Stimulated activated CD8-positive, alpha-beta memory T cell treated with anti-CD3 and anti-CD28 coated beads, Interleukin-4, amount 100 ng/mL, for 48 hours (primary cell): ENCODE results near the gene GASK1B.

Experiments used
- DNase-seq: peaks from one replicate; pipeline ENCODE4 v3.0.0-alpha.2; 2020

The GASK1B gene

DNA sequence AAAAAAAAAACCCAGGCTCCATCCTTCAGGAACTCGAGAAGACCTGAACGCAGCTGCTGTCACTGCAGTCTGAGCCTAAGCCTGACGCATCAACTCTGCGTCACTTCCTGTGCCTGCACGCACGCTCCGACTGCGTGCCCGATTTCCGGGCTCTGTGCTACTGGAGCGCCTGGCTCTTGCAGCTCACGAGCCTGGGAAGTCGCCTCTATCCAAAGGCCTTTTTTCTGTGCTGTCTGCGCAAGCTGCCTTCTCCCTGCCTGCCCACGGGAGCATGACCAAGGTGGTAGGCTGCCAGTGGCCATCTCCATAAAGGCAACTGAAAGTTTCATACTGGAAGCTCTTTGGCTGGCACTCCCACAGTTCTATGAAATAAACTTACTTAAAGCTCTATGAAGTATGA lies 9.9 kb upstream of the GASK1B start:
- DNase-seq, result no peak

- no peak for DNase-seq
Observed at GRCh38 chr4:158181906-158182305, 9.1 kb upstream of the GASK1B start.

- no peak for DNase-seq
Observed at GRCh38 chr4:158179465-158179864, 6.6 kb upstream of the GASK1B start.

- no peak for DNase-seq
Observed at GRCh38 chr4:158176776-158177175, 4.0 kb upstream of the GASK1B start.

- DNase-seq, result no peak
Observed at GRCh38 chr4:158176108-158176507, 3.3 kb upstream of the GASK1B start.

GRCh38 chr4:158170691-158171561 lies 1.9 kb downstream of the GASK1B start:
- DNase-seq, result peak; percentile 71

DNA sequence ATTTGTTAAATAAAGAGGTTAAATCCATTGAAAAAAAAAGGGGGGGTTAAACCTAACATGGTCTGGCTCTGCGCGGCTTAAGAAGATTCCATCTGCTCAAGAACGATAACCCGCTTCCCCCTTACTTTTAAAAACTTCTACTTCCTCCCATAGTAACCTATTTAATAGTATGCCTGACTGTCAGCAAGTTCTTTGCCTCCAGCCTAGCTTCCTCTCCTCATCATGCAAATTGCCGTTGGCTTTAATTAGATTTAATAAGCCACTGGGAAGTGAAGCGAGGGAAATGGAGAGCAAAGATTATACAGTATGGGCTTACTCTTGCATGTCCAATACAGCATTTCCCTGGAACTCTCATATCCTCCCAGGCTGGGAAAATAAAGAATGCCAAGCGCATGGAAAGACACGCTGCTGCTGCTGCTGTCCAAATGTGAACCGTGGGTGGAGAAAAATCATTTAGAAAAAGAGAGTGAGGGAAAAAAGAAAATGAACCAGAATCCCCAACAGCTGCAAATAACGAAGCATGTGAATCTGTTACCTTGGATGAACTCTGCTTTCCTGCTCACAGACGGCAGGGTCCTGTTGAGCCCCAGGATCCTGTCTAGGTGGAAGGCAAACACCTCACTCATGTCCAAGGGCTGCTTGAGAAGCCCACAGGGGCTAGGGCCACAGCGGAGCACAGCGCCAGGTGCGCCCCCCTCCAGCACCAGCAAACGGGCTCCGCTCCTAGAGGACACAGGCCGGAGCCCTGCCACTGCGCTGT lies 2.7 kb downstream of the GASK1B start:
- no peak for DNase-seq

DNA sequence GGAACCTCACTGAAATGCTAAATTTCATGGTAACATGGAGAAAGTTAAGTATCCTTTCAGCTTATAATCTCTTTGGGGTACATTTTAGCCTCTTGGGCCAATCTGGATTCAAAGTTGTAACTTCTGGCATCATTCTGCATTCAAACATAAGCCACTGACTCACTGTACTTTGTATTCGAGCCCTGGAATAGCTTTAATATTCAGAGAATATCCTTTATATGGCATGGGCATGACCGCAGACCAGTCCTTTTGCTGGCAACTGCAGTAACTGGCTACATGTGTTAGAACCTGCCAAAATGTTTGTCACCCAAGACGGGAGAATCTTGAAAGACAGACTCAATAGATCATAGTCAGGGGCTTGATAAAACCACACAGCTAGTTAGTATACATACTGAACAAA lies 3.3 kb downstream of the GASK1B start:
- no peak for DNase-seq

DNA sequence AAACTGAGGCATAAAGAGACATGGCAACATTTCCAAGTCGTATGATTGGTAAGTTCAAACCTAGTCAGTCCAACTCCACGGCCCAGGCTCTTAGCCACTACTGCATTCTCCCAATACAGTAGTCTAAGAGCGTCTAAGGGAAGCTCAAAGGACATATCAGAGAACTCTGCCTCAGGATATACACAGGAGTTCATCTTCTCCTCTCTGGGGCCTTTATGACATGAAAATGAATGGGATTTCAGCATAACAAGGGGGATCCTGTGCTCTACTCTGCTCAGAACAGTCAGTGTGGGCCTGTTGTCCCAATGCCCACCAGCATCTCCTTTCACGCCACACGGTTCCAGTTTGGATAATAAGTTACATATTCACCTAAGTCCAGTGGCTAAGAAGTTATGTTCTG lies 4.2 kb downstream of the GASK1B start:
- DNase-seq, result no peak

GRCh38 chr4:158166701-158167100 lies 6.1 kb downstream of the GASK1B start:
- no peak for DNase-seq

DNA sequence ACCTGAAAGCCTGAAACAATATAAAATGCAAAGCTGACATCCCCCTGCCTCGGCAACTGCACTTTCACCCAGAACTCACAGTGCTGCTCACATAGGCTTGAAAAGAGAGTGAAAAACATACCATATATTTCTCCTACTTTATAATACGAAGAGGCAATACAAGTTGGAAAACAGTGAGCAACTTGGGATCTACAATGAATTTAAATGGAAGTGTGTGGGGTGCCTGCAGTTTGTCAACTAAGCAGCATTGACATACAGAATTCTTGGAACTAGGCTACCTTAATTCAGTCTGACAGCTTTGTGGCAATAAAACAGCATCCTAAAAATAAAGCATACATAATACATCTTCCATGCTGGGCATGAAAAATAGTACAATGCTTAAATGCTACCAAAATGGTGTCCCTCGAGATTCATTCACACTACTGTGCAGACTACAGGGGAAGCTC lies 8.0 kb downstream of the GASK1B start:
- no peak for DNase-seq

DNA sequence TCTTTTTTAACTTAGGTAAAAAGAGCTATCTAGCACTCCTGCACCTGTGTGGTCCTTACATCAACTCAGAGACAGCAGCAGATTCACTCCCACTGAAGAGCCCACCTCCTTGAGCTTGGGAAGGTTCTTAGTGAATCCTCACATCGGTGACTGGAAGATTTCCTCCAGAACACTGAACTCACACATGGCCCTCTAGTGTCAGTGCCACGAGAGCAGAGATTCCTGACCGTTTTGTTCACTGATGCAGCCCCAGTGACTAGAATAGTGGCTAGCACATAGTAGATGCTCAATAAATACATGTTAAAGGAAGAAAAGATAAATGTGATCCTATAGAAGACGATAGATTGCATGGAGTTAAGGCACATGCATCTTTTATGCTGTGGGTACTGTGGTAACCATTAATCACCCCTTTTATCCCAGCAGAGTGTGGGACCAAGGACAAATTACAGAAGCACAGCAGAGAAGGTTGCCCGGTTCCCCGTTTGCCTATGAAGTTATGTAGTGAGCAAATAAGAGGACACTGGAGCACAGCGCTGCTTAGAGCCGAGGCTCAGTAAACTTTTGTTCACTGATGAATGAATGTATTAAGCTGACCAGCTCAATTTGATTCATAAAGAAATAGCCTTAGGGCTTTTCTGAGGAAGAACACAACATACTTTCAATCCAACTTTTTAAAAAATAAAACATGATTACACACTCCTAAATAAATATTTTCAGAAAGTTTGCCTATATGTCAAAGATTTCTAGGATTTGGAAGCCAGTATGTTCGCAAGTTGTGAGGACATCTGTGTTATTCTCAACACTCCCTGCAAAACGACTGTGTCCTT lies 8.7 kb downstream of the GASK1B start:
- DNase-seq, result no peak

DNA sequence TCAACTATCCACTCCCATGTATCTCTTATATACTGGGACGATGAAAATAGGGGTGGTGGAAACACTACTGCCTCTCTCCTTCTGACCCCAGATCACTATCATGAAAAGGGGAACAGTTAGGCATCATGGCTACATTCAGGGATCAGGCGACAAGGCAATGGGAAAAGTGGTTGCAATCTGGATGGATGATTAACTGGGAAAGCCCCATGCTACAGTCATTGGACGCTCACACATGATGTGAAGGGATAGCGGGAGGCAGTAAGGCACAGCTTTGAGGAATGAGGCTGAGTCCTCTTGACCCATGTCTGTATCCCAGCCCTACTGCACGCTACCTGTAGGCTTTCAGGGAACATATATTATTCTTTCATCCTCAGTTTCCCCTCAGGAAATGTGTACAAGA lies 10.2 kb downstream of the GASK1B start:
- DNase-seq, result no peak

DNA sequence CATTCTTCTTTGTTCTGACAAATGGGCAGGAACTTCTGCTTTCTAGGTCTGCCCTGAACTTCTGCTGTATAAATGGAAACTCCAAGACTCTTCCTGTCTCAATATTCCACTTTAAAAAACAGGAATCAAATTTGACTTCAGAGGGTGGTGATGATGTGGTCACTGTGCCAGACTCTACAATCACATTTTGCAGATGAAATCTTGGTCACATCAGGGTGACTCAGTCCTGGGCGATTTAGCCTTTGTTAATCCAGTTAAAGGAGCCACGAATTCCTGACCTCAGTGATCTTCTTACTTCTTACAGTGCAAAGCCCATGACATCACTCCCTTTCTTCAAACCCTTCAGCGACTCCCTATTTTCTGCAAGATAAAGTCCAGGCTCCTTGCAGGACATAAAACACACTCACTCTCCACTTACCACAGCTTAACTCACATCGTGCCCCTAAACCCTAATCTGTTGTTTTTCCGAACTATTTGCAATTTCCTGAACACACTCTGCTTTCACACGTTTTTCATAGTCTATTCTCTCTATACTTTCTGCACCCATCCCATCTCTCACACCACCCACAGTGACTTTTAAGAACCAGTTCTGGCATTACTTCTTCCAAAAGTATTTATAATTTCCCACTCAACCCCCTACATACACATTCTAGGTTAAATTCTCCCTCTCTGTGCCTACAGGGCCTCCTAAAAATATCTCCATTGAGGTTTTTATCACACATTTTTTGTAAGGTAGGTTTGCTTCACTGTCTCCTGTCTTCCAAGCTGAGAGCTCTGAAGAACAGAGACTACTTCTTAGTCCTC lies 11.1 kb downstream of the GASK1B start:
- DNase-seq, result no peak

DNA sequence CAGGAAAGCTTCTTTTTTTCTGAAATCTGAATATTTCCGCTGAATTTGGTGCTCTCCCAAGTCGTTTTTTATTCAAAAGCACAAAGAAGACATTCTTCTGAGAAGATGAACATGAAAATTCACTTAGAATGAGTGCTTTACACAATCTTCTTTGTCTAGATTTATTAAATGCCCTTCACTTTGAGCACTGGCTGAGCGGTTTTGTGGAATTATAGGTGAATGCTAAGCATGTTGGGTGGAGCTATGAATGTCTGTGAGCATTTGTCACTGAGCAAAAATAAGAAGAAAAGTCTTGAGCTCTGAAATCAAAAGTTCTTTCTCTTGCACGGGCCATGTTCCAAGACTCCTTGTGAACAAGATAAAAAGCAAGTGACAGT lies 13.1 kb downstream of the GASK1B start:
- DNase-seq, result no peak

DNA sequence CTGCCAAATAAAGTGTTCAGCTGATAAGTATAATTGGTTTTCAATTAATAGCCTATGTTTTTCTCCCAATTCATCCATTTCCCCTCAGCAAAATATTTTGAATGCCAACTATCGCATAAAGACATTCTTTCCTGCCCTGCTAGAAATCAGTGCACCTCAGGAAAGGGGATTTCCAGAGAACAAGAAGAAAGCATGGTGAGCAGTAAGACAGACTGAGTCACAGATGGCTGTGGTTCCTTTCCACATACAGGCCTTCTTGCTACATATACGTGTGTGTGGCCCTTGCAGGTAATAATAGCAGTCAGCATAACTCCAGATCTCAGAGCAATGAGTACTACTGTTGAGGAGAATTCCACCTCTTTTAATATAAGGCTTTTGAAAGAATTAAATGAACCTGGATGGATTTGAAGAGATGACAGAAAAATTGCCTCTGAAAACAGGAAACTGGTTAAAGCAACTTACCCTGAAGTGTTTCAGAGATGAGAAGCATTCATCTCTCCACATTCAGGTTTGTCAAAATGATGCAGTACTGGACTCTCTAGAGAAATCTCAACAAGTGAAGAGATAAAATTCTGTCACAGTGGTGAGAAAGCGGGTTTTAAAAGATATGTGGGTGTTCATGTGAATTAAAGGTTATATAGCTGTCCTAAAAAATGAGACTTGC lies 13.6 kb downstream of the GASK1B start:
- no peak for DNase-seq

GRCh38 chr4:158157412-158157811 lies 15.4 kb downstream of the GASK1B start:
- no peak for DNase-seq

GRCh38 chr4:158155656-158156356 lies 17.0 kb downstream of the GASK1B start:
- DNase-seq, result no peak

DNA sequence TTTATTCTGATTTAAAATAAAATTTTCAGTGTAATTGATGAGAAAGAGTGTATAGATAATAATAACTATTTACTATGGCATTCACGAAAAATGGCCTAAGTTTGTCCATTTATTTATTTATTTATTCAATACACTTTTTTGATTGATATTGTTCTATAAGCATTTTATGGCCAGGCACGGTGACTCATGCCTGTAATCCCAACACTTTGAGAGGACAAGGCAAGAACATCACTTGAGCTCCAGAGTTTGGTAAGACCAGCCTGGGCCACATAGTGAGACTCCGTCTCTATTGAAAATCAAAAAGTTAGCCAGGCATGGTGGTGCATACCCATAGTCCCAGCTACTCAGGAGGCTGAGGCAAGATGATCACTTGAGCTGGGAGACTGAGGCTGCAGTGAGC lies 25.7 kb downstream of the GASK1B start:
- no peak for DNase-seq

DNA sequence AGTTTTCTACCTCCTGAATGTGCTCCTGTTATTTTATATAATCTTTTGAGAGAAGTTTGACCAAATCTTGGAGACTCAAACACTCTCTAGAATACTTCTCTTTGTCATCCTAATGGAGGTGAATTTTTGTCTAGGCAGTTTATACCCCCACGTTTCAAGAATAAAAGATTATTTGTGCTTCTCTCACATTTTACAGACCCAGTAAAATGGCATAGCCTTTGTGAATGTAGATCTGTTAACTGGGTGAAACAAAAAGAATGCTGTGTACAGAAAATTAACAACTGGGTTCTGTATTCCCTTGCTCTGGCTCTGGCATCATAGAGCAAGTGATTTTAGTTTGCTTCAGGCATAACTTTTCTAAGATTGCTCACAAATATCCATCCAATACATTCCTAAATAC lies 26.1 kb downstream of the GASK1B start:
- no peak for DNase-seq

DNA sequence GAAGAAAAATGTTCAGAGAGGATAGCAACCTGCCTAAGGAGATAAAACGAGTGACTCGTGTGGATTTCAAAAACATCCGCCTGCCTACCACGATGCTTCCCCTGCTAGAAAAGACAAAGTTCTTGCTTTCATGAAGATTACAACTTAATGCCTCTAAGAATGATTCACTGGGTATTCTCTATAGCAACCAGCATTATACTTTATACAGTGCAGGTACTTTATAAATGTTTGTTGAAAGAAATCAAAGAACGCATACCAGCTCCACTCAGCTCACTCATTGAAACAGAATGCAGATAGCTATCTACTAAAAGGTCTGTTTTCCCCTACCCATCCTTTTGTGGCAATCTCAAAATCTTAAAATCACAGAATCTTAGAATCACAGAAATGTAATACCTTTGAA lies 33.7 kb downstream of the GASK1B start:
- DNase-seq, result no peak
